NCI-H82 treated with DMSO at 0.1 percent for 48 hours (cell line): ENCODE results near the gene SEPSECS.
A peak's percentile ranks its signal among the peaks of the same experiment; 100 is the strongest.

ENCODE experiments used
- DNase-seq: peaks from one replicate; lab custom pipeline; 2025; ENCODE audit not compliant: unreplicated experiment; lab: John Stamatoyannopoulos, UW

Gene SEPSECS

DNA sequence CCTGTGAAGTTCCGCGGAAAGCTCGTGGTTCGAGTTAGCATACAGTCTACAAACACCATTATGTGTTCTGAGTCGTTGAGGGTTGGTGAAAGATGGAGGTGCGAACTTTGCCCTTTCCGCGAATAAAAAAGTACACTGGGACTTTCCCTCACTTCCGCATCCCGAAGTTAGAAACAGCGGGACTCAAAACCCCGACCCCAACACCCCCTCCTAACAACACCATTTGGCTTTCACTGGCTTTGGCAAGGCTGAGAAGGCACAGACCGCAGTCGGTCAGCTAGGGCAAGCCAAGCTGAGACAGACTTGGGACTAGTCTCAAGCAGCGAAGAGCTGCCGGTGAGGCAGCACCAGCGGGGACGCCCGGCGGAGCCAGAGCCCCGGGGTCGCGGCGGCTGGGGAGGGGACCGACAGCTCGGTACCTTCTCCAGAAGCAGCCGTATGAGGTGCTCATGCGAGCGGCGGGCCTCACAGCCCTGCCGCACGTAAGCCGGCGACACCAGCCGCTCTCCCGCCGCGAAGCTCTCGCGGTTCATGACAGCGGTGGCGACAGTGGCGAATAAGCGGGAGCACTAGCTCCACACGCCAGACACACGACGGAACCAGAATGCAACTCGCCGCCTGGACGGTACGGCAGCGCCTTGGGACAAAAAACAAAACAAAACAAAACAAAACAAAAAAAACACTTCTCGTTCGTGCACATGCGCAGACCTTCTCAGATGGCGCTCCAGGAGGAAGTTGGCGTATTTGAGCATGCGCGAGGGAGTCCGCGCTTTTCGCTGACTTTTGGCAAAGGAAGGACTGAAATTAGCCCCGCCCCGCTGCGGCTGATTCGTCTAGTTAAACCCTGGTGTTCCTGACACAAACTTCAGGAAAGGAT is at the start of gene SEPSECS:
Gene SEPSECS, minus strand, starts transcription at position 613 of the 877 bp plus-strand sequence. Its CDS starts 80 bp downstream, at position 533.
- DNase-seq: peak; percentile 78

DNA sequence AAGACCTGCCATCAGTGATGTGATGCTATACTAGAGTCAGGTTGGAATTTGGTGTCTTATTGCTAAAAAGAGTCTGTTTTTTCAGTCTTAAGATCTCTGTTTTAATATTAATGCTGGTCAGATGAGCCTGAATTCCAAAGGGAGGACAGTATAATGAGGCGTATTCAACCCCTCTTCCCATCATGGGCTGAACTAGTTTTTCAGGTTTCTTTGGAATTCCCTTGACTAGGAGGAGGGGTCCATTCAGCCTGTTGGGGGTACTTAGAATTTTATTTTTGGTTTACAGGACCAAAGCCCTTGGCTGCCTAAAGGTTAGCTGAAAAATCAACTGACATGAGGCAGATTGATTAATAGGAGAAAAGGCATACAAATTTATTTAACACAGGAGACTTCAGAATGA is 49.5 kb upstream of the SEPSECS start:
- no peak for DNase-seq

DNA sequence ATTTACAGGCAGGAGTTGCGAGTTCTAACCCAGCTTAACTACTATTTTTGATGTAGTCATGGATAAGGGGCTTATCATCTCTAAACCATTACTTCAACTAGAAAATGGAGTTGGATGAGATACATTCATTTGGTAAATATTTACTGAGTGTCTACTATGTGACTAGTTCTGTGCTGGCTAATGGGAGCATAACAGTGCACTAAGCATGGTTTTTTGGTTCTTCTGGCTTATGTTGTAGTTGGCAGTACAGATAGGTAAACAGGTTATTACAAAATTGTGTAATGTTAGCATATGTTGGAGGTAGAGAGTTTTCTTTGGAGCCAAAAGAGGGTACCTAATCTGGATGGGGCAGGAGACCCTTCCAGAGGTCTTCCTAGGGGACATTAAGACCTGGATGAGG is 47.7 kb upstream of the SEPSECS start:
- no peak for DNase-seq

DNA sequence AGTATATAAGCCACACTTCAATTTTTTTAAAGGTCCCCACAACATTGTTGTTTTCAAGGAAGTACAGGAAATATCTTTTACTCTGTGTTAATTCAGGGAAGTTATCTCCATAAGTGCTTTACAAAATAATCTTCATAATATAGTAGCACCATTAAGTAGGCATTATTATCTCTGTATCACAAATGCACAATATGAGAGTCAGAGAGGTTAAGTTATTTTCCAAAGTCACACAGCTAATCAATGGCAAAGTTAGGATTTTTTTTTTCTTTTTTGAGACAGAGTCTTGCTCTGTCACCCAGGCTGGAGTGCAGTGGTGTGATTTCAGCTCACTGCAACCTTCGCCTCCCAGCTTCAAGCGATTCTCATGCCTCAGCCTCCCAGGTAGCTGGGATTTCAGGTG is 38.5 kb upstream of the SEPSECS start:
- DNase-seq: no peak

DNA sequence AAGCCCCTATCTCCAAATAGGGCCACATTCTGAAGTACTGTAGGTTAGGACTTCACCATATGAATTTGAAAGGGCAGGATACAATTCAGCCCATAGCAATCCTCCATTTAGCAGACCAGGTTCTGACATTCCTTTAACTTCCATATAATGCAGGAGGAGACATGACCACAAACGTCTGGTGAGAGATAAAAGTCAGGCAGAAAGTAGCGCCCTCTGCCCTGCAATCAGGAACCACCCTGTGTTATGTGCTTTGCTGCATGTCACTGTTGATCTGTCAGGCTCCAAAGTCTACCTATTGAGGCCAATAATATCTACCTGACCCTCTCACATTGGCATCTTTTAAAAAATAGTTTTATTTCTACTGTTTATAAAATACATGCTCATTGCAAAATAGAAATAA is 30.2 kb upstream of the SEPSECS start:
- peak; percentile 5 for DNase-seq

DNA sequence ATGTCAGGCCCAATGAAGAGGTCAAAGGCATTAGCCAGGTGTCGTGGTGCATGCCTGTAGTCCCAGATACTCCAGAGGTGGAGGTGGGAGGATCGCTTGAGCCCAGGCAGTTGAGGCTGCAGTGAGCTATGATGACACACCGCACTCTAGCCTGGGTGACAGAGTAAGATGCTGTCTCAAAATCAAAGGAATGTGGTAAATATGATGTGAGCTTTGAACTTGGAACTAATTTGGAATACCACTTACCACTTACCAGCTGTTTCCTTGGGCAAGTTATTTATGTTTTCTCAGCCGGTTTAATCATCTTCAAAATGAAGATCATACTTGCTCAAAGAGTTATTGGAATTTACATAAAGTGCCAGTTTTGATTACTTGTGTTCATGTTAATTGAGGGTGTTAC is 23.8 kb upstream of the SEPSECS start:
- no peak for DNase-seq

DNA sequence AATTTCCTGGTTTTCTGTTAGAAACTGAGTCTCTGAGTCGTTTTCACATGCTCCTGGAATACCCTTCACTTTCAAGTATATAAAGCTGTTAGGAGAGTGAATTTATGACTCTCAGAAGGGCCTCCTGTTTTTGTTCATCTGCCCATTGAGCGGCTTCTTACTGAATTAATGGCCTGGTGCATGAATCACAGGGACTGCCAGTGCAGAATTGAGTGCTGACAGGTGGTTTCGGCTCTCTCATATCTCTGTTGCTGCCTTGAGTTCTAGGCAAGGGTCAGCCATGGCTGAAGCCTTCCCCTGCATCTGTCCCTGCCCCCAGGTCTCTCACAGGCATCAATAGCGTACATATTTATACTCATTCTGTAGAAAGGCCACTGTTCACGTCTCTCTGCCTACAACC is 22.7 kb upstream of the SEPSECS start:
- no peak for DNase-seq

DNA sequence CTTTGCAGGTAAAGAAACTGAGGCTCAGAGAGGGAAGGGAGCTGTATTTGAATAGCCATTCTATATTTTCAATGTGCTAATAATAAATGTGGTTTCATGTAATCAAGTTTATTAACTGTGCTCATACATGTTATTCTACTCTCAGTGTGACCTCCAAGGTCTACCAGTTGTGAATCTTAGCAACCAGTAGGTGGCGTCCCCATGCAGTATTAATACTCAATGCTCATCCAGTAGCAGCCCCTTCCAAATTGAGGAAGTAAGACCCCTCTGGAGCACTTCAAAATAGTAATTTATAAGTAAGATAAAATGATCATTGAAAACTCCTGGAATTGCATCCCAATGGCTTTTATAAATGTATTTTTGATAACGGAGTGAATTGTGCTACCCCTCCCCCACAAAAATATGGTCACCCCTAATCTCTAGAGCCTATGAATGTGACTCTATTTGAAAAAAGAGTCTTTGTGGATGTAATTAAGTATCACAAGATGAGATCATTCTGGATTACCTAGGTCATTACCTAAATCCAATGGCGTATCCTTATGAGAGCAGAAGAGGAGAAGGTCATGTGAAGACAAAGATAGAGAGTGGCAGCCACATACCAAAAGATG is 20.4 kb upstream of the SEPSECS start:
- DNase-seq: no peak

DNA sequence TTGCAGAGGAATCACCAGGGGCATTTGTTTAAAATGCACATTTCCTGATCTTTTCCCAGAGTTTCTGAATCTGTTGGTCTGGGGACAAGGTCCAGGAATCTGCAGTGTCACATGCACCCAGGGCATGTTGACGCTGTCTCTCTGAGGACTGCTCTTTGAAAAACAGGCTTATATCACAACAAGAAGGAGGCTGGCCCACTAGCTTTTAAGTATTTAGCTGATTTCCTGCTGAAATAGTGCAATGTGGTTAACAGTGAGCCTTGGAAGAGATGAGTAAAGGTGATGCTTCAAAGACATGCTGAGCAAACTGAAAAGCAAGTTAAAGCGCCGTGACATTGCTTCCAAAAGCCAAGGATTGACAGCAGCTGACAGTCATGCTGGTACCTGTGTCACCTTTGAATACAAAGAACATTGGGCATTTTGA is 18.6 kb upstream of the SEPSECS start:
- no peak for DNase-seq

DNA sequence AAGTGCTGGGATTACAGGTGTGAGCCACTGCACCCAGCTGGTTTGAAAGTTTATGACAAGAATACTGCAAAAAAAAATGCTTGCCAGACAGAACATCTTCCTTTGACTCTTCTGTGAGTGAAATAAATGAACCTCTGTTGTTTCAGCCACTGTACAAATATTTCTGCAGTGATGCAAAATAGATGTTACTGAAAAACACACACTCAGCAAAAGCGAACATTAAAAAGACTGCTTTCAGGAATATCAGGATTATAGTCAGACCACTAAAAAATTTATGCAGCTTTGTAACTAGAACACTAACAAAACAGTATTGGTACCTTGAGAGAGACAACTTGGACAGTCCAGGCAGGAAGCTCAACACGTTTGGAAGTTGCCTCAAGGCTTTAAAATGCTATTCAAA is 16.9 kb upstream of the SEPSECS start:
- no peak for DNase-seq

DNA sequence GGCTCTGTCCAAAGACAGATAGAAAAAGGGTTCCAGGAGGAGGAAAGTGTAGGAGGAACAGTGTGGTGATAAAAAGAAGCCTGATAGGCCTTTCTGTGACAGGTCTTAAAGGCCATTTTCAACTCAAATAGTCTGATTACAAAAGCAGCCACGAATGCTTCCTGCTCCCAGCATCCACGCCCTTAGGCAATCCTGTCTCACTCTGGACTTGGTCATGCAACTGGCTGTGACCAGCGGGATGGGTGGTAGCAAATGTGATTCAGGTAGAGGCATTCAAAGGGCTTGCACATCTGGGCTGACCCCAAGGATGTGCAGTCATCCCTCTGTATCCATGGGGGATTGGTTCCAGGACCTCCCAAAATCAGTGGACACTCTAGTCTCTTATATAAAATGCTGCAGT is 14.4 kb upstream of the SEPSECS start:
- no peak for DNase-seq

DNA sequence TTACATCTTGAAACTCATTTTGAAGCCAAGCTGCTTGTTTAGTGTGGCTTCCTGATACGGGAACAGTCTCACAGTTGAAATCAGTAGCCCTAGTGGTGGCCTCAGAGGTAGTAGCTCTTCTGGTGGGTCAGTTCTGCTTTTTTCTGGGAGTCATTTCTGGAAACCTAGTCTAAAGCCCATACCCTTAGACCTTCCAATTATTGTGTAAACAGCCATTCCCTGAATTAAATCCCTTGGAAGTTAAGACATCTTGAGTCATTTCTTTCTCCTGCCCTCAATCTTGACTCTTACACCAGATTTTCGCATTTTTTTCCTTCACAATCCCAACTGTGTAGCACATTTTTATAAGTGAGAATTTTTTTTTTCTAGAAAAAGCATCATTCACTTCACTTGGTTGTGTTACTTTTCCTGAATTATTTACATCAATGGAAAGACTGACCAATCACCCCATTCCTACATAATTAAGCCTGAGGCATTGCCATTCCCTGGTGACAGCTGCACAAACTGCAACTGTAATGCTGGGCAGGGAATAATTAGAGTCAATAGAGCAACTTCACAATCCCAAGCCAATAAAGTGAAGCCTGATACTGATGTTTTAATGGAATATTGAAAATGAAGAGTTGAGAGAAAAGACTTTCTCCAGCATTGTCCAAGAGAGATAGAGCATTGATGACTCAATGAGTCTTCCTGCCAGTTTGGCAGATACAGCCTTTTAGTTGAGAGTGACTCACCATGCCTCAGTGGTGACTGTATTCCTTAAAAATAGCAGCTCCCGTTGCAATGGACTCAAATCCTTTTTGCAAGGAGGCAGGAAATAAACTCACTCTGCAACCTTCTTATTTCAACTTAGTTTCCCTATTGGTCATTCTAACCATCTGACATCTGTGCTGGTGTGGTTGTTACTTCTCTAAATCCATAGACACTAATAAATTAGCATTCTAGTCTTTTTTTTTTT is 13.0 kb upstream of the SEPSECS start:
- DNase-seq: no peak

DNA sequence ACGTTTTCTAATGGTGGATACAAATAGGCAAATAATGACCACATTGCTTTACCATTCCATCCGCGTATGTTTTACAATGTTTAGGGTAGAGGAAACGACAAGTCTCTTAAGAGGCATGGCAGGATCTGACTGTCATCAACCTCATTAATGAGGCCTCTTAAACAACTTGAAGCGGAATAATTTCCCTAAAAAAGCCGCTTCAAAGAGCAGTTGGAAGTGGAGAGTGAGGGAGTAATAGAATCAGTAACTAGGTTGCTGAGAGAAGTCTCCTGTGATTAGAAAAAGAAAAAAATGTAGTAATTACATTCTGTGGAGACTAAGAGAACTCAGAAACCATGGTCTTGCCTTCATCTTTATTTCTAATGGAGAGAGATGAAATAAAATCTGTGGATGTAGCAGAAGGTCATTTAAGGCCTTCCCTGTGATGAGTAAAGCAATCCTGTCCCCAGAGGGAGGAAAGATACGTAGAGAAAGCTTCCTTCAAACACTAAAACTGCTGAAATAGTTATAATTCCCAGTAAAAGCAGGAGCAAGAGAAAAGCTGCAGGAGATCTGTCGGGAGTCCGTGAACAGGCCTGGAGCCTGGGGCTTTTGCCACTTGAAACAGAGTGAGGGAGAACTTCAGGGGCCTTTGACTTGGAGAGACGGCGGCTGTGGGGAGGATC is 11.1 kb upstream of the SEPSECS start:
- no peak for DNase-seq

DNA sequence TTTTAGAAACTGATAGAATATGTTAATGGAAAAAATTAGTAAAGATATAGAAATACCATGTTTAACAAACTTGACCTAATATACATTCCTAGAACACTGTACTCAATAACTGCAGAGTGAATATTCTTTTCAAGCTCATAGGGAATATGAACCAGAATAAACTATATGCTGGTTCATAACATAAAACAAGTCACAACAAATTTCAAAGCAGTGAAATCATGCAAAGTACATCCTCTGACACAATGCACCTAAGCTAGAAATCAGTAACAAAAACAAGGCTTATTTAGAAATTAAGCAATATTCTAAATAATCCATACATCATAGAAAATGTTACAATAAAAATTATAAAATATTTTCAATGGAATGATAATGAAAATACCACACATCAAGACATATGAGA is 9.2 kb upstream of the SEPSECS start:
- no peak for DNase-seq

DNA sequence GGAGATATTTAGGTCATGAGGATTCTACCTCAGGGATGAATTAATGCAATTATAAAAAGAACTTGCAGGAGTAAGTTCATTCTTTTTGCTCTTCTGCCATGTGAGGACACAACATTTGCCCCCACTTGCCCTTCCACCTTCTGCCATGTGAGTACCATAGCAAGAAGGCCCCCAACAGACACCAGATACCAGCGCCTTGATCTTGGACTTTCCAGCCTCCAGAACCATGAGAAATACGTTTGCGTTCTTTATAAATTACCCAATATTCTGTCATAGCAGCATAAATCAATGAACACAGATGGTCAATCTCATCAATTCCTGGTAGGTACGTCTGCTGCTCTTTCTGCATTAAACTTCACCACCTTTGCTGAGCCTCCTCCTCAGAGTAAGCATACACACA is 5.7 kb upstream of the SEPSECS start:
- no peak for DNase-seq

DNA sequence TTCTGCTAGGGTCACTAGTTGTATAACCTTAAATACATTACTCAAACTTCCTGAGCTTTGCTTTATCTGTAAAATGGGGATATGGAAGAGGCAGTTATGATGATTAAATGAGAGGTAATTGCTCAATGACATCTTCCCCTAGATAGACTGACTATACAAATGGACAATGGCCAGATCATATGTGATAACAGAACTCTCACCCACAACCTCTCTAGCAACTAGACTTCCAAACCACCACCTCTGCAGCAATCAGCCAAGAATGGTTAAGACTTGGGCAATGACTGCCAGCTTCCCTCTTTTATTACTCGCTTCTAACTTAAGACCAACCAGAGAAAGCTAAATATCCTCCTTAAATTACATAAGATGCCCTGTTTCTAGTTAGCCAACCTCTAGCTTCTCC is 2.9 kb upstream of the SEPSECS start:
- DNase-seq: no peak

DNA sequence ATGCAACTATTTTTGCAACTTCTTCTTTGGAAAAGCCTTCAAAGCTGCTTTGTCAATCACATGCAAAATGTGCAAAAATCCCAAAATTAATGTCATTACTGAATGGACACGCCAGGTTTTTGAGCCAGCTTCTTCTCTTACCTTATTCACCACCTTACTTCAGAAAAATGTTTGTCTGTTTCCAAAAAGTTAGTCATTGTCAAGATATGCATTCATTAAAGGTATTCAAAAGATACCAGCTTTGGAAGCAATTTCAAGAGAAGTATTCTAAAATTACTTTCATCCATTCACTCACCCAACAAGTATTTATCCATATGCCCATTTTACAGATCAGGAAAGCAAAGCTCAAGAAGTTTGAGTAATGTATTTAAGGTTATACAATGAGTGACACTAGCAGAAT is 2.3 kb upstream of the SEPSECS start:
- no peak for DNase-seq

DNA sequence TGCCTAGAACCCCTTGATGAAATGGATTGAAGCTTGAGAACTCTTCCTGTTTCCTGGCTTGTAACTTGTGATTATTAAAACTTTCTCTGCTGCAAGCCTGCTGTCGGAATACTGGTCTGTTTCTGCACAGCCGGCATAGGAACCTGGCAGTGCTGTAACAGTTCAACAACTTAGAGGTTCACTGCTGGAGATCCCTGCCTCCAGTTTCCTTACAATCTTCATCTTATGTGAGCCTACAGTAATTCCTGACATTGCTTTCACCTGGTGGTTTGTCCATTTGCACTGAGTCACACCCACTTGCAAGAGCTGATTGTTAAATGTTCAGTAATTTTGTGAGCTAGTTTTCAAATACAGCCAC is 1.3 kb upstream of the SEPSECS start:
- DNase-seq: no peak

DNA sequence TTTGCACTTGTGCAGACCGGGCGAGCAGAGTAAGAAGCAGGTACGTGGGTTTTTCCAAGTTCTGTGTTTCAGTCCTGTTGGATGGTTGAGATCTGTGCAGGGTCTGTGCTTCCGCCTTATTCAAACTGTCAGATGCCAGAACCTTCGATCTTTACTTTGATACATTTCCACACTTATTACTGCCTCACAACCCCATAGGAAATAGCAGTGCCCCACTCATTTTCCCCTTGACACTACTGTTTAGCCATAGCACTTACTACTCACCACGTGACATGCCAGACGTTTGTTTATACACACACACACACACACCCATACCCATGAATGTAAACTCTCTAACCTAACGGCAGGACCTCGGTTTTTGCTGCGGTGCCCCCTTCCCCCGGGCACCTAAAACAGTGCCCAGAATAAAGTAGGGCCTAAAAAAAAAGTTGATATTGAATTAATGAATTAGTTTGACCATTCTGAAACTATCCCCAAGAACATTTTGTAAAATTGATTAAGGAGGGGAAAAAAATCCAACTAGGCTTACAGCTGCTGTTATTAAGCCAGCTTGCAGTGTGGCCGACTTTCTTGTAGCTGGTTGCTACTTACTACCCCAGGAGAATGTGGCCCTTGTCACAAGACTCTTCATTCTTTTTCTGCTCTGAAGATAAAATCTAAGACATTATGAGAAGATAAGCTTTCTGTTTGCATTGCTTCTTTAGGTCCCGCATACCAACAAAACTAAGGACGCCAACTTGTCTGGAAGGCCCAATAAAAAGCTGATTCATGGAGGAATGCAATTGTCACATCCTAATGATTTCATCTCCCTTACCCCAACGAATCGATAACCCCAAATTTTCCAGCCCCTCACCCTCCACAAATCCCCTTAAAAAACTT is 704 bp upstream of the SEPSECS start:
- no peak for DNase-seq

DNA sequence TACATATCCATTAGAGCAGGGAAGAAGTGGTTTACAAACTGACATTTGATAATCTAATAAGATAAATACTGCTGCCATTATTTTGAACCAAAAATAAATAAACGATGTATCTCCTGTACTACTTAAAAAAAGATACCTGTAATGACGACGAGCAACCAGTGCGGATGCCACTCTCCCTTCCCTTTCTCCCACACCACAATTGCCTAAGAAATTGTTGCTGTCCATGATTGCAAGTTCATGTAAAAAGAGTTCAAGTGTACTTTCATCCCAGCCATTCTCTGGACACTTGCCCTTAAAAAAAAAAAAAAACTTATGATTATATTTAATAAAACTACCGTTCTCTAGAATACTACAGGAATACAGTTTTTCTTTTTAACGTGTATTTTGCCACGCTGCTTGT is 1.4 kb downstream of the SEPSECS start:
- no peak for DNase-seq
